ENCODE data around the gene IFRD1.

IFRD1 gene

GRCh38 chr7:112423987-112424386, 26.3 kb upstream of the IFRD1 start:
- no peak for TF ChIP-seq CTCF (IDR thresholded peaks at IDR 0.05; ENCODE audit: low read depth, low read length)
- DNase-seq (ENCODE audit: extremely low read depth, low read depth), result no peak

GRCh38 chr7:112427984-112428383, 22.3 kb upstream of the IFRD1 start:
- no peak for TF ChIP-seq CTCF (IDR thresholded peaks at IDR 0.05; ENCODE audit: low read depth, low read length)
- DNase-seq (ENCODE audit: extremely low read depth, low read depth), result no peak

- DNase-seq (ENCODE audit: extremely low read depth, low read depth), result no peak
- no peak for TF ChIP-seq CTCF (IDR thresholded peaks at IDR 0.05; ENCODE audit: low read depth, low read length)
These were observed 21.5 kb upstream of the IFRD1 start for GRCh38 chr7:112428715-112429114.

- no peak for TF ChIP-seq CTCF (IDR thresholded peaks at IDR 0.05; ENCODE audit: low read depth, low read length)
- DNase-seq (ENCODE audit: extremely low read depth, low read depth), result no peak
These were observed 19.6 kb upstream of the IFRD1 start for GRCh38 chr7:112430649-112431048.

GRCh38 chr7:112431803-112432202, 18.5 kb upstream of the IFRD1 start:
- TF ChIP-seq CTCF (IDR thresholded peaks at IDR 0.05; ENCODE audit: low read depth, low read length), result no peak
- no peak for DNase-seq (ENCODE audit: extremely low read depth, low read depth)

- no peak for TF ChIP-seq CTCF (IDR thresholded peaks at IDR 0.05; ENCODE audit: low read depth, low read length)
- DNase-seq (ENCODE audit: extremely low read depth, low read depth), result no peak
These were observed 17.0 kb upstream of the IFRD1 start for GRCh38 chr7:112433289-112433688.

- no peak for DNase-seq (ENCODE audit: extremely low read depth, low read depth)
These were observed 13.2 kb upstream of the IFRD1 start for GRCh38 chr7:112437072-112437471.

More at GRCh38 chr7:112437072-112437471, 13.2 kb upstream of the IFRD1 start:
- TF ChIP-seq CTCF (IDR thresholded peaks at IDR 0.05; ENCODE audit: low read depth, low read length), result no peak
